ENCODE data around the gene TMCC2.
A peak's percentile ranks its signal among the peaks of the same experiment; 100 is the strongest.

- peak; percentile 95 to 99 (median 98) for TF ChIP-seq CTCF (IDR thresholded peaks at IDR 0.05)
- TF ChIP-seq POLR2A (IDR thresholded peaks at IDR 0.05) = no peak
Observed at GRCh38 chr1:205255941-205256780, 28.4 kb downstream of the TMCC2 start.

Data from uterus (tissue), 2 donors.